HG02884 (cell line): ENCODE measurements around the gene B3GALT6.

Source experiments
- ATAC-seq: cut with Tn5 transposase; IDR thresholded peaks from one replicate; pipeline ENCODE4 v1.9.1; 2021; ENCODE audit warnings: mild to moderate bottlenecking, moderate library complexity; ENCODE audit not compliant: unreplicated experiment

Gene B3GALT6

GRCh38 chr1:1200876-1201810 lies 30.9 kb upstream of the B3GALT6 start:
- ATAC-seq: no peak

DNA sequence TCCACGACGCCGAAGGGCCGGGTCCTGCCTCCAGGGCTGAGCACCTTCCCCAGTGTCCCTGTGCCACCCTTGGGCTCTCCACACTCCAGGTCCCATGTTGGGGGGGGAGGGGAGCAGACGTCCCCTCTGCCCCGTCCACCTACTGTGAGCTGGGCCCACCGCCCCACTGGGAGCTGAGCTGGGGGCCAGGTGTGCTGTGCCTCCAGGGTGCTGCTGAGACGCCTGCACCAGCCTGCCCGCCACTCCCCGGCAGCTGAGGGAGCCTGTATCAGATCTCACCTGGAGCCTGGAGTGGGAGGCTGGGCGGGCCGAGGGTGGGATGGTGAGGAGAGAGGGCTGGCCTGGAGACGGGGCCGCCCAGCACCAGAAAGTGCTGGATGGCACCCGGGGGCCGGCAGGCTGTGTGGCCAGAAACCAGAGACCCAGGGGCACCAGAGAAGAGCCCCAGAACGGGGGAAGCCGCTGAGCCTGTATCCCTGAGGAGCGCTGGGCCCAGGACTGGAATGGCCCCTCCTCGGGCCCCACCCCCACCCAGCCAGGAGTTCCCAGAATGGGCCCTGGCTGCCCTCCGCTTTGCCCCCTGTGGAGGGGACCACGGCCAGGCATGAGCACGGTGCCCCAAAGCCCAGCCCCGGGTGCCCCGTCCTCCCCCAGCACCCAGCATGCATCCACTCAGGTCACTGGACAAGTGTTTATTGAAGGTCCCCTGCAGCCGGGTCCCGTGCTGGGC lies 29.0 kb upstream of the B3GALT6 start:
- ATAC-seq: no peak

DNA sequence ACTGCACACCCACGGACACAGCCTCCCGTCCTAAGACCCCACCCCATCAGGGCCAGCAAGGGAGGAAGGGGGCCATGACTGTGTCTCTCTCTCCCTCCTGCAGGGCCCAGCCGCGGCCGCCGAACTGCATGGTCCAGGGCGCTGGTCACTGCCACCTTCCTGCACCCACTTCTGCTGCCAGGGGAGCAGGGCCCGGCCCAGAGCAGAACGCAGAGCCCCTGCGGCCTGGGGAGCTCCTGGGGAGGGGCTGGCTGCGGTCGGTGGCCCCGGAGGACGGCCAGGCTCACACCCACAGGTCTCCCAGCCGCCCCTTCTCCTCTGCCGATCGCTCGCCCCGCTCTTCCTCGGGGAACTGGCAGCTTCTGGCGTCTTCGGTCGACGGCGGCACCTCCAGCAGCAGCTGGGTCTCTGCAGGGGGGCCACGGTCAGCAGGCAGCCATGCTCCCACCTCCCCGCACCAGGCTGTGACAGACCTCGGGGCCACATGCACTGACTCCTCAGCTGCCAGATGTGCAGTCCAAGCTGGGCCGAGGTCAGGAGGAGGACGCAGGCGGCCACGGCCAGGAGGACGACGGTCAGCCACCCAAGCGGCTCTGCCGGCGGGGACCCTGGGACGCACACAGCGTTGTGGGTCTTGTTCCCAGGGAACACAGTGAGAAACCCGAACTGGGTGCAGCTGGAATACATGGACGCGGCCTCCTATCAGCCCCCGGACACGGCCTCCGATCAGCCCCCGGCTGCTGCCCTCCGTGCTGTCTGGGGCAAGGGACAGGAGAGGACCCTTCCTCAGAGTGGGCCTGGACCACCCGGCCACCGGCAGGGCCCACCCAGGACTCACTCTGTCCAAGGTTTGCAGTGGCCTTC lies 28.2 kb upstream of the B3GALT6 start:
- no peak for ATAC-seq

DNA sequence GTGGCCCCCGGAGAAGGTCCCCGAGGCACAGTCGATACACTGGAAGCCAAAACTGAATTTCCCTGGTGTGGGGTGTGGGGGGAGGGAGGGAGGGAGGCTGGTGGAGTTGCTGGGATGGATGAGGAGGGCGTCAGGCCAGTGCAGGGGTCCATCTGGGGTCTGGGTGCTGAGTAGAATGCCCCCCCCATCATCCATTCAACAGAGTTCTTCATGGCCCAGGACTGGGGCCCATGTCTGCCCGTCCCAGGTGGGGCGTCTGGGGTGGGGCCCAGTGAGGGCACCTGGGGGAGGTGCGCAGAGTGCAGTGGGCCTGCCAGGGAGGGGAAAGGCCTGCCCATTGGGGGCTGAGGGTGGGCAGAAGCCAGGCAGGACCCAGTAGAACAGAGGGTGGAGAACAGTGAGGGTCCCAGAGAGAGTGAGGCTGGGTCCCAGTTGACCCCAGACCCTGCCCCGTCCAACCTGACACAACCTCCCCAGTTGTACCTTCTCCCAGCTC lies 27.6 kb upstream of the B3GALT6 start:
- no peak for ATAC-seq

DNA sequence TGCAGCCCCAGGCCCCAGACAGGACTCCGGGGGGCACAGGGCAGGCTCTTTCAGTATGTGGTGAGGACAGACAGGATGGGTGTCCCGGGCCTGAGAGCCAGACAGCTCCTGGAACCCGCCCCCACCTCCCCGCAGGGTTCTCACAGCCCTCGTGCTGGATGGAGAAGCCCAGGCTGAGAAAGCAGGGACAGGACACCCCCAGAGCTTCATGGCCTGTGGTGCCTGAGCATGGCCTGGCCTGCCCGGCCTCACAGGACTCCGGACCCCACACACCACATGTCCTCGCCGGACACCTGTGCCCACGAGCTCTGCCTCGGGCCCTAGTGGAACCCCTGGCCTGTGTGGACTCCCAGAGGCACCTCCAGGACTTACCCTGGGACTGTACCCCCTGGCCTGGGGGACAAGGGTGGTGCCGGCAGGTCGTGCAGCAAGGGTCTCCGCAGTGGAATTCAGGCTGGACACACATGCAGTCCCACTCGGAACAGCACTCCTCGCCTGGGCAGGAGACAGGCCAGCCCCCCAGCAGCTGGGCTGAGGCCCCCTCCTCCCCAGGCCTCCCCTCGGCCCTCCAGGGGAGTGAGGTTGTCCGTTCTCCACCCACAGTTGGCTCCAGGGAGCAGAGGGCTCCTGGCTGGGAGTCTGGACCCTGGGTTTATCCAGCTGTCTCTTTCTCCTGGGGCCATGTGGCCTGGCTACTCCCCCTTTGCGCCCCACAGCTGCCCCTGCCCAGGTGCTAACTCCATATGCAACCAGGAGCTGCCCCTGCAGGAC lies 26.9 kb upstream of the B3GALT6 start:
- no peak for ATAC-seq

- no peak for ATAC-seq
Observed at GRCh38 chr1:1205769-1206375, 26.2 kb upstream of the B3GALT6 start.

DNA sequence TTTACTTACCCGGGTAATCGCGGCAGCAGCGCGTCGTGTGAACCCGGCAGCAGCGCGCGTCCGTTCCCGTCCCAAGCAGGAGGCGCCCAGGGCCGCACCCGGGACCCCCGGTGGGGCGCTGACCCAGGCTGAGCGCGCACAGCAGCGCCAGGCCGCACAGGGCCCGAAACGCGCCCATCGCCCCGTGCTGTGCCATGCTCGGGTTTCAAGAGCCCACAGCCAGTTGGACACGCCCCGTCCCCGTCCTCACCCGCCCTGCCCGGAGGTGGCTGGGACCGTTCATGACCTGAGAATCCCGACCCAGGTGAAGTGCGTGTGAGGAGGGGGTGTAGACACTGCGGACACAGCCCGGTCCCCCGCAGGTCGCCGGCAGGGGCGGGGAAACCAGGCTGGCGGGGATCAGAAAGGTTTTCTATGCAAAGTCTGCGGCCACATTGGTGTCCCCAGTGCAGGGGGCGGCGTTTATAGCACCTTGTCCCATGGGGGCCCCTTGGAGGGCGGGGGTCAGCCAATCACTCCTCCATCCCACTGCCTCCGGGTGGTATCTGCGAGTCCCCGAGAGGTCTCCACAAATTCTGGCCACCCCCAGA lies 25.6 kb upstream of the B3GALT6 start, which contains the start of gene TNFRSF18:
Gene TNFRSF18, minus strand, starts transcription at position 217 of the 590 bp plus-strand sequence. Its CDS starts 21 bp downstream, at position 196.
- no peak for ATAC-seq

DNA sequence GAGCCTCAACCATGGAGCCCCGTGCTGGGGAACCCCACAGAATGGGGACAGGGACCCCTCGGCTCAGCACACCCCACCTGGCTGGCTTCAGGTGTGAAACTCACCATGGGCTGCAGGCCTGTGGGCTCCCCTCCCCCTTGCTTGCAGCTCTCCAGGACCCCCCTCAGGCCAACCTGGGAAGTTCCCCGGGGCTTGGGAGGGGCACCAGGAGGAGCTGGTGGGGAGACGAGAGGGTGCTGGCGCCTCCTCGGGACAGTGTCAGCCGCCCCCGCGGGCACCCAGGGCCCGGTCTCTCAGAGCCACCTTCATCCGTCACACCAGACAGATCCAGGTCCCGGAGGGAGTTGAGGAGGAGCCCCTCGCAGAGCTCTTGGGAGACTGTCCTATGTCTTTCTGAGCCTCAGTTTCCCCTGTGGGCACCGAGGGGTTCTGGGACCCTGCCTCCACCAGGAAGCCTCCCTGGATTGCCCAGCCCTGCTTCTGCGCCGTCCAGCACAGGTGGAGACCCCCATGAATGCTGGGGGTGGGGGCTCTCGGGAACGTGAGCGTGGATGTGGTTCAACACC lies 25.0 kb upstream of the B3GALT6 start:
- no peak for ATAC-seq

DNA sequence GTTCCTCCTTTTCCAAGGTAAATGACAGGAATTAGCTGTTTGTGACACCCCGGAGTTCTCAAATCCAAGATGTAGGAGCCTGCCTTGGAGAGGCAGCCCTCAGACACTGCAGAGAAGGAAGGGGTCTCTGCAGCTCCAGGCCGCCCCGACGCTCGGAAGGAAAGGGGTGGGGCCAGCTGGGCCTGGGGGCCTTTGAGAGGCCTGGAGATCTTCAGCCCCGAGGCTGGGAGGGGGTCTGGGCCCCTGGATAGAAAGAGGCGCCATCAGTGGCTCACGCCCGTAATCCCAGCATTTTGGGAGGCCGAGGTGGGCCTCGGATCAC lies 24.5 kb upstream of the B3GALT6 start:
- no peak for ATAC-seq

- no peak for ATAC-seq
Observed at GRCh38 chr1:1208713-1209433, 23.2 kb upstream of the B3GALT6 start.

DNA sequence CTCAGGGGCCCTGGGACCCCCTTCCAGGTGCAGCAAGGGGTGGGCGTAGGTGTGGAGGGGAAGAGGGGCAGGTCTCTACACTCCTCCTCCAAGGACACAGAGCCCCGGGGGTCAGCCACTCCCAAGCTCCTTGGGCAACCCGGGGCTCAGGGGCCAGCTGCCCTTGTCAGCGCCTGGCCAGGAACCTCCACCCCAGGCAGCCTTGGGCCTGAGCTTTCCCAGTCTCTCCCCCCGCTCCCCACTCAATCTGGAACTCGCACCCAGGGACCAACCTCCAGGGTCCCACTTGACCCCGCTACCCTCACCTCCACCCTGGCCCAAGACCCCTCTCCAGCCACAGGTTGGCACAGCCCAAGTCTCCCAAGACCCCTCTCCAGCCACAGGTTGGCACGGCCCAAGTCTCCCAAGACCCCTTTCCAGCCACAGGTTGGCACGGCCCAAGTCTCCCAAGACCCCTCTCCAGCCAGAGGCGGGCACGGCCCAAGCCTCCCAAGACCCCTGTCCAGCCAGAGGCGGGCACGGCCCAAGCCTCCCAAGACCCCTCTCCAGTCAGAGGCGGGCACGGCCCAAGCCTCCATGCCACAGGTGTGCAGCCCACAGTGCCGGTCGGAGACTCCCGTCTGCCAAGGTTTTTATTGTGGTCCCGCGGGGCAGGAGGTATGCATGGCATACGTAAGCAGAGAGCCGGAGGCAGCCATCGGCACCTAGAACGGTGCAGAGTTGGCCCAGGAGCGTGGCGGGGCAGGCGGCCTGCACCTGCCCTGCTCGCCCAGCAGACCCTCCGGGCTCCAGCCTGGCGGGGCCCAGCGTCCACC lies 21.1 kb upstream of the B3GALT6 start:
- ATAC-seq: no peak

- no peak for ATAC-seq
Observed at GRCh38 chr1:1211541-1212441, 20.2 kb upstream of the B3GALT6 start.

DNA sequence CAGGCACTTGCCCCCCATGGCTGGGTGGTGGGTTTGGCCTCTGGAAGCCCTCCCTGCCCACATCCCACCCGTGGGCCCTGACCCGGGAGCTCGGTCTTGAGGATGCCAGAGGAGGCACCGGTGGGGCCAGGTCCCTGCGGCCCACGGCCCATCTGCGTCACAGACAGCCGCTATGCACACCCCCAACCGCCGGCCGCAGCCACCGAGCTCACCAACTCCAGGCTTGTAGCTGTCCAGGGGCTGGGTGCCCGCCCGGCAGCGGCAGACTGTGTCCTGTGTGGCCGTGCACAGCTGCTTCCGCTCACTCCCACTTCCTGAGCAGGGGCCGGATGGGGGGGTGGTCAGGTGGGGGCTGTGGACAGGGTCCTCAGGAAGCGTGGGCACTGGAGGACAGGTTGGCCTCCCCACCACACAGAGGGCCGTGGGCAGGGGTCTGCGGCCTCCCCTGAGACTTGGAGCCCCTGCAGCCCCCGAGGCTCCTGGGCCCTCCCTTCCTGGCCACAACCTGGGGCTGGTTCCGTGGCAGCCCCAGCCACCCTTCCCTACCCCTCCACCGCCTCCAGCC lies 19.2 kb upstream of the B3GALT6 start:
- ATAC-seq: no peak

DNA sequence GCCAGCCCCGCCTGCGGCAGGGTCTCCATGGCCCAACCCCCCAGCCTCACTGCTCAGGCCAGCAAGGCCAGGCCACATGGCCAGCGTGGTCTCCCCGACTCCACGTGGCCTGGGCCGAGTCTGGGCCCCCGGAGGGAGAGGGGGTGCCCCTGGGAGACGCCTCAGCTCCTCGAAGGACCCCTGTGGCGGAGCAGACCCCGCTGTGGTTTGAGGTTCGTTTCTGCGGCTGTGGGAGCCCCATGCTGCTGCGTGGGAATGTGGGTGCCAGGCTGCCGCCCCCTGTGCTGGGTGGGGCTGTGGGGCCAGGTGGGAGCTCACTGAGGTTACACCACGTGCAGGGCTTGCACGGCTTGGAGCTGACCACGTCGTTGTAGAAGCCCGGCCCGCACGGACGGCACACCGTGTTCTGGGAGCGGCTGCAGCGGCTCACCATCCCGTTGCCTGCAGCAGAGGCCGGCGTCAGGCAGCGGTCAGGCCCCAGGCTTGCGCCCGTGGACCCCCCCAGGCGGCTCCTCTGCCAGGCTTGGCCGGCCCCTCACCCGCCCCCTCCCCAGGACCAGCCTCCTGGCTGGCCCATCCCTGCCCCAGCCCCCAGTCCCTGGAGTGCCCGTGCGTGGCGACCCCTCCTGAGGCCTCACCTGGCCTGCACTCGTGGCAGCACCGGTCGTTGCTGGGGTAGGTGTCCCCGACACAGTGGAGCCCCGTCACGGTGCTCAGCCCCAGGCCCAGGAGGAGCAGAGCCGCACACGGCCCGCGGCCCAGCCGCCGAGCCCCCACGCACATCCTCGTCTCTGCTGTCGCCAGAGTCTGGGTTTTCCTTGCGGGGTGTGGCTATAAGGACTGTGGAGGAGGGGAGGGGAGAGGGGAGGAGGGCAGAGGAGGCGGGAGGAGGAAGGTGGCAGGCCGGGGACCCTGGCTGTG lies 18.4 kb upstream of the B3GALT6 start, which contains the start of gene TNFRSF4:
Gene TNFRSF4, minus strand, starts transcription at position 809 of the 921 bp plus-strand sequence. Its CDS starts 26 bp downstream, at position 783.
- ATAC-seq: no peak

GRCh38 chr1:1215080-1215676 lies 16.9 kb upstream of the B3GALT6 start:
- ATAC-seq: no peak
